Activated gamma-delta T cell treated with Interleukin-2 at 50 U/mL for 16 hours (primary cell): ENCODE measurements around the gene CAP2.

ENCODE experiments used
- DNase-seq: peaks from one replicate; pipeline ENCODE4 v3.0.0-alpha.2; 2020

The CAP2 gene

DNA sequence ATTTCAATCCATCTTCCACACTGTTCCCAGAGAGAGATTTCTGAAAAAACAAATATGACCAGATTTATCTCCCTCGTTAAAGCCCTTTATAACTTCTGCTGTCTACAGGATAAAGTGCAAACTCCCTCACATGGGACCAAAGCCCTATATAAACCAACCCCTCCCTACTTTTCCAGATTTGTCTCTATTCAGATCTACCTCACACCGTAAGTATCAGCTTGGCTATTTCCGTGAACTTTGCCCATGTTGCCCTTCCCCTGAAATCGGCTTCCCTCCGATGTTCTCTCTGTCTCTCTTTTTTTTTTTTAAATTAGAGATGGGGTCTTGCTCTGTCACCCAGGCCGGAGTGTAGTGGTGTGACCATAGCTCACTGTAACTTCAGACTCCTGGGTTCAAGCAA, 194.6 kb downstream of the CAP2 start:
- DNase-seq, result no peak

DNA sequence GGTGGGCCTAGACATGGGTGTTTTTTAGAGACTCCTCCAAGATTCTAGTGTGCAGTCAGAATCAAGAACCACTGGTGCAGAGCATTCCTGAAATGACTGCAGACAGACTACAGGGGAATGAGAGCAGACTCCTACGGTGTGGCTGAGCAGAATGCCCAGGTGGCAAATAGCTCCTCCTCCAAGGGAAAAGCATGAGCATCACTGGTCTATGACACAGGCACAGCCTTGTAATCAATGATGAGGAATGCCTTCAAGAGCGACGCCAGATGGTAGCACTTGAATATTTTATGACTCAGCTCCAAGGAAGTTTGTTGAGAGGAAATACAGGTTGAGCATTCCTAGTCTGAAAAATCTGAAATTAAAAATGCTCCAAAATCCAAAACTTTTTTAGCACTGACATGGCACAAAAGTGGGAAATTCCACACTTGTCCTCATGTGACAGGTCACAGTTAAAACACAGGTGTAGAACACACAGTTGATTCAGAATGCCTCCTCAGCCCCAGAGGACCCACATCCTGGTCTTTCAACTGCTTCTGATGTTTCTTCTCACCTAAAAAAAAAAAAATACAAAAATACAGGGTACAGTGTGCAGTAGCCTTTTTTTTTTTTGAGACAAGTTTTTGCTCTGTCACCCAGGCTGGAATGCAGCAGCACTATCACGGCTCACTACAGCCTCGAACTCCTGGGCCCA, 196.2 kb downstream of the CAP2 start:
- DNase-seq, result peak; percentile 12

GRCh38 chr6:17591287-17591686, 197.9 kb downstream of the CAP2 start:
- DNase-seq, result no peak

GRCh38 chr6:17593246-17593645, 199.9 kb downstream of the CAP2 start:
- no peak for DNase-seq

DNA sequence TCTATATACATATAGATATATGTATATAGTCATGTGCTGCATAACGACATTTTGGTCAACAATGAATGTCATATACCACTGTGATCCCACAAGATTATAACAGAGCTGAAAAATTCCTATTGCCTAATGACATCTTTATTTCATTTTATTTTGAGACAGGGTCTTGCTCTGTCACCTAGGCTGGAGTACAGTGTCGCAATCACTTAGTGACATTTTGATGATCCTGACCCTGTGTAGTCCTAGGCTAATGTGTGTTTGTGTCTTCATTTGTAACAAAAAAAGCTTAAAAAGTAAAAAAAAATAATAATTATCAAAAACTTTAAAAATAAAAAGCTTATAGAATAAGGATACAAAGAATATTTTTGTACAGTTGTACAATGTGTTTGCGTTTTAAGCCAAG, 202.7 kb downstream of the CAP2 start:
- no peak for DNase-seq

- DNase-seq, result peak; percentile 96
Measured at GRCh38 chr6:17599877-17600526, 206.6 kb downstream of the CAP2 start, which contains the start of gene FAM8A1. TSS of gene FAM8A1 (plus strand) at chr6:17600302. CDS start at chr6:17600410, 108 bp downstream.

DNA sequence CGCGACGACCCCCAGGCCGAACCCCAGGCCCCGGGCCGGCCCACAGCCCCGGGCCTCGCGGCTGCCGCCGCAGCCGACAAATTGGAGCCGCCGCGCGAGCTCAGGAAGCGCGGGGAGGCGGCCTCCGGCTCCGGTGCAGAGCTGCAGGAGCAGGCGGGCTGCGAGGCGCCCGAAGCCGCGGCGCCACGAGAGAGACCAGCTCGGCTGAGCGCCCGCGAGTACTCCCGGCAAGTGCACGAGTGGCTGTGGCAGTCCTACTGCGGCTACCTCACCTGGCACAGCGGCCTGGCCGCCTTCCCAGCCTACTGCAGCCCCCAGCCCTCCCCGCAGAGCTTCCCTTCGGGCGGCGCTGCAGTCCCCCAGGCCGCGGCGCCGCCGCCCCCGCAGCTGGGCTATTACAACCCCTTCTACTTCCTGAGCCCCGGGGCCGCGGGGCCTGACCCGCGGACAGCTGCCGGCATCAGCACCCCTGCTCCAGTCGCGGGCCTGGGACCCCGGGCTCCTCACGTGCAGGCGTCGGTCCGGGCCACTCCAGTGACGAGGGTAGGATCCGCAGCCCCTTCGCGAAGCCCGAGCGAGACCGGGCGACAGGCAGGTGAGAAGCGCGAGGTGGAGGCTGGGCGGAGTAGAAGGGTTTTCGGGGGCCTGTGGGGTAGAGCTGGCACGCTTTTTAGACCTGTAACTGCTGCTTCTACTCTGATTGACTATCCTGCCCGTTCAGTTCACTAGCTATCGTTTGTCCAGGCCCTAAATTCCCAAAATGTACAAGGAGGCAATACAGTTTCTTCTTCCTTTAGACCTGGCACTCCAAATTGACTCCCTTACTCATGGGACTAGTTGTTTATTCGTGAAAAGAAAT, 207.4 kb downstream of the CAP2 start:
- peak; percentile 42 for DNase-seq

DNA sequence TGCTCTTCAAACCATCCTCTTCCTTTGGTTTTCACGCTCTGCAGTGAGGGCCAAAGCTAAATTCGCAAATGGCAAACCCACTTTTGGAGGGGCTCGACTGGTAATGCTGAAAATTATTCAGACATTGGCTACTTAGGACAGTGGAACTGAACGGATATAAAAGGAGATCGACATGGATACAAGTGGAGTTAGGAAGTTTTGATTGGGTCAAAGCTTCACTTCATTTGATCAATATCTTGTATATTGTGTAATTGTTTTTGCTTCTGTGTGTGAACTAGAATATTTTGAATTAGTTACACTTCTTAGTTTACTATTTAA, 207.9 kb downstream of the CAP2 start:
- no peak for DNase-seq

DNA sequence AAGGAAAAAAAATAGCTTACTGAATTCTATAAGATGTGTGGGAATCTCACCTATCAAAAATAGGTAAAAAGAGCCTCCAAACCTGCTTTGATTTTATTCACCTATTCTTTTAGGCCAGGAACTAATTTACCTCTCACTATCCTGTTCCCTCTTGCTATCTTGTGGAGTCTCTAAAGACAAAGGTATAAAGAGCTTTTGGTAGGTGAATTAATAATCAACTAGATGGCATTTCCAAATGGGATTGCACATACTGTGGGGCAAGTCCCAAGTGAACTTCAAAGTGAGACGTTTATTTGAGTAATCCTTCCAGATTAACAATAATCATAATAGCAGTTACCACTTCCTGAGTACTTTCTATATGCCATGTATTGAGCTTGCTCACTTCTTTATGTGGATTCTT, 209.5 kb downstream of the CAP2 start:
- no peak for DNase-seq

GRCh38 chr6:17606606-17607005, 213.2 kb downstream of the CAP2 start:
- no peak for DNase-seq
